Right atrium auricular region (tissue), 2 donors: Measurements from ENCODE around the gene LCOR. TPM values are rescaled to one million over a fixed set of nuclear protein-coding genes. Genes with fewer than 3 reads are reported as not detected.

Experiments used
- DNase-seq: peaks from one replicate; pipeline ENCODE4 v3.0.0-alpha.2; 2019; ENCODE audit warnings: low spot score
- H3K27ac ChIP-seq, 2 donors: fragments of 200-600 bp; sonication (generic); 1 replicate in 1 of 2; 2 replicates in 1 of 2; pipeline ENCODE4 v1.5.1; 2016 to 2019
- H3K27me3 ChIP-seq, 2 donors: fragments of 200-600 bp; sonication (generic); one replicate each; pipeline versions ENCODE4 v1.5.1 to v1.6.0; 2017 to 2019
- H3K36me3 ChIP-seq: fragments of 200-600 bp; sonication (generic); one replicate; pipeline ENCODE4 v1.5.1; 2016
- H3K4me1 ChIP-seq, 2 donors: fragments of 200-600 bp; sonication (generic); one replicate each; pipeline versions ENCODE4 v1.5.1 to v1.6.0; 2017 to 2019
- H3K4me3 ChIP-seq, 2 donors: fragments of 200-600 bp; sonication (generic); 1 replicate in 1 of 2; 2 replicates in 1 of 2; pipeline ENCODE4 v1.5.1; 2017 to 2019; ENCODE audit warnings: mild to moderate bottlenecking in 1 of 2, moderate library complexity in 1 of 2
- H3K9me3 ChIP-seq, 2 donors: fragments of 200-600 bp; sonication (generic); one replicate each; pipeline ENCODE4 v1.5.1; 2019
- CTCF ChIP-seq, 2 donors: fragments of 200-600 bp; sonication (generic); IDR thresholded peaks; one replicate each; pipeline ENCODE4 v1.5.1; 2019; ENCODE audit warnings: antibody characterized with exemption in 2 of 2
- total RNA-seq, 2 donors: library from RNA; depleted of rRNA; stranded (reverse); fragments of >200 nt; gene quantifications; one replicate each; pipeline ENCODE4 v1.1.0, GENCODE V29; 2016

Gene LCOR
- total RNA-seq, 2 donors from 2014 or later, result 10.2 to 12.2 TPM

GRCh38 chr10:96987141-96987841 is 155.2 kb downstream of the LCOR start:
- DNase-seq, result no peak
- Histone ChIP-seq H3K27ac (no peak overlapping the region), H3K4me3 (no peak overlapping the region), H3K9me3 (no peaks in the 10 kb centered on the region), H3K4me1 (no peaks in the 10 kb centered on the region), H3K36me3 (peaks cover 1% of the 10 kb centered on the region), H3K27me3 (no peaks in the 10 kb centered on the region)
- no peak for TF ChIP-seq CTCF (IDR thresholded peaks at IDR 0.05)

GRCh38 chr10:96987842-96988175 is 155.7 kb downstream of the LCOR start:
- no peak for TF ChIP-seq CTCF (IDR thresholded peaks at IDR 0.05)
- no peaks in the 10 kb centered on the region for H3K36me3 ChIP-seq
- H3K27me3 ChIP-seq, result no peaks in the 10 kb centered on the region
- H3K4me3 ChIP-seq, result no peak overlapping the region
- H3K9me3 ChIP-seq, result no peaks in the 10 kb centered on the region
- no peak for DNase-seq
- H3K27ac ChIP-seq, result no peak overlapping the region
- H3K4me1 ChIP-seq, result no peaks in the 10 kb centered on the region

- Histone ChIP-seq H3K4me3 (no peak overlapping the region), H3K36me3 (no peaks in the 10 kb centered on the region), H3K27ac (no peak overlapping the region), H3K27me3 (no peaks in the 10 kb centered on the region), H3K4me1 (no peaks in the 10 kb centered on the region), H3K9me3 (no peaks in the 10 kb centered on the region)
- no peak for DNase-seq
- TF ChIP-seq CTCF (IDR thresholded peaks at IDR 0.05), result no peak
These were observed 156.3 kb downstream of the LCOR start for GRCh38 chr10:96988426-96988825.

- Histone ChIP-seq H3K27me3 (no peaks in the 10 kb centered on the region), H3K4me3 (no peak overlapping the region), H3K36me3 (no peaks in the 10 kb centered on the region), H3K9me3 (no peaks in the 10 kb centered on the region), H3K4me1 (peaks cover 0 to 13% of the 10 kb centered on the region in 2 donors), H3K27ac (no peak overlapping the region)
- TF ChIP-seq CTCF (IDR thresholded peaks at IDR 0.05), result no peak
- DNase-seq, result no peak
These were observed 159.3 kb downstream of the LCOR start for GRCh38 chr10:96991313-96991841.

GRCh38 chr10:96992721-96993120 is 160.6 kb downstream of the LCOR start:
- H3K27me3 ChIP-seq, result no peaks in the 10 kb centered on the region
- TF ChIP-seq CTCF (IDR thresholded peaks at IDR 0.05), result no peak
- DNase-seq, result no peak
- H3K9me3 ChIP-seq, result no peaks in the 10 kb centered on the region
- no peak overlapping the region for H3K4me3 ChIP-seq
- peaks cover 0 to 16% of the 10 kb centered on the region in 2 donors for H3K4me1 ChIP-seq
- no peak overlapping the region for H3K27ac ChIP-seq
- no peaks in the 10 kb centered on the region for H3K36me3 ChIP-seq

GRCh38 chr10:96995851-96996250 is 163.8 kb downstream of the LCOR start:
- Histone ChIP-seq H3K27ac (no peak overlapping the region), H3K9me3 (no peaks in the 10 kb centered on the region), H3K27me3 (no peaks in the 10 kb centered on the region), H3K4me1 (peaks cover 0 to 16% of the 10 kb centered on the region in 2 donors), H3K36me3 (no peaks in the 10 kb centered on the region), H3K4me3 (no peak overlapping the region)
- no peak for DNase-seq
- no peak for TF ChIP-seq CTCF (IDR thresholded peaks at IDR 0.05)
